DND-41 (cell line): ENCODE measurements around the gene SEZ6L2.

Source experiments
- CTCF ChIP-seq: IDR thresholded peaks from 2 replicates; pipeline ENCODE4 v1.5.1; 2012; ENCODE audit warnings: borderline replicate concordance, low read length, moderate library complexity, mild to moderate bottlenecking; ENCODE audit not compliant: poor library complexity, severe bottlenecking; ENCODE audit errors: extremely low read depth
- EZH2 ChIP-seq: IDR thresholded peaks from 3 replicates; pipeline ENCODE4 v1.6.1; 2012; ENCODE audit warnings: borderline replicate concordance, low read depth, mild to moderate bottlenecking, moderate library complexity, low read length, inconsistent platforms; ENCODE audit not compliant: severe bottlenecking

- no peak for TF ChIP-seq CTCF
- no peak for TF ChIP-seq EZH2
Measured at GRCh38 chr16:29850998-29851397, 48.4 kb downstream of the SEZ6L2 start.
